ENCODE results near the gene ANKRD36C. TPM values are rescaled to one million over a fixed set of nuclear protein-coding genes. Genes with fewer than 3 reads are reported as not detected.
"Not testable (repeated sequence)": the region's sequence is repeated elsewhere in the genome, so short reads cannot be mapped to it uniquely, and the experiment has no call there.

ANKRD36C gene
- total RNA-seq, 1 experiment from 2014 or later, result 22.0 TPM

- H3K27me3 ChIP-seq (ENCODE audit: control insufficient read depth, insufficient read depth, low read length), result no peaks in the 10 kb centered on the region
- in situ Hi-C loops (cut with HindIII; ENCODE audit: low pct_unique_long_range_greater_than_20kb, low sequenced_read_pairs) (no loop called here), intact Hi-C loops (cut with micrococcal nuclease; ENCODE audit: unreplicated experiment) (no loop called here)
- ChIA-PET CTCF (no interaction called here), POLR2A (no interaction called here)
- H3K27ac ChIP-seq (ENCODE audit: low read length), result no peak overlapping the region
- TF ChIP-seq REST (IDR thresholded peaks at IDR 0.05; ENCODE audit: insufficient read depth in 1 of 2, low read depth in 2 of 2, low read length in 1 of 2) (no peak), POLR2AphosphoS5 (IDR thresholded peaks at IDR 0.05; ENCODE audit: low read depth, low read length) (no peak), SIN3A (IDR thresholded peaks at IDR 0.05; ENCODE audit: borderline replicate concordance, insufficient read depth, low read depth, low read length) (no peak), TCF7L2 (IDR thresholded peaks at IDR 0.05; ENCODE audit: low read depth, low read length) (no peak)
- TF ChIP-seq, protein P1, sequence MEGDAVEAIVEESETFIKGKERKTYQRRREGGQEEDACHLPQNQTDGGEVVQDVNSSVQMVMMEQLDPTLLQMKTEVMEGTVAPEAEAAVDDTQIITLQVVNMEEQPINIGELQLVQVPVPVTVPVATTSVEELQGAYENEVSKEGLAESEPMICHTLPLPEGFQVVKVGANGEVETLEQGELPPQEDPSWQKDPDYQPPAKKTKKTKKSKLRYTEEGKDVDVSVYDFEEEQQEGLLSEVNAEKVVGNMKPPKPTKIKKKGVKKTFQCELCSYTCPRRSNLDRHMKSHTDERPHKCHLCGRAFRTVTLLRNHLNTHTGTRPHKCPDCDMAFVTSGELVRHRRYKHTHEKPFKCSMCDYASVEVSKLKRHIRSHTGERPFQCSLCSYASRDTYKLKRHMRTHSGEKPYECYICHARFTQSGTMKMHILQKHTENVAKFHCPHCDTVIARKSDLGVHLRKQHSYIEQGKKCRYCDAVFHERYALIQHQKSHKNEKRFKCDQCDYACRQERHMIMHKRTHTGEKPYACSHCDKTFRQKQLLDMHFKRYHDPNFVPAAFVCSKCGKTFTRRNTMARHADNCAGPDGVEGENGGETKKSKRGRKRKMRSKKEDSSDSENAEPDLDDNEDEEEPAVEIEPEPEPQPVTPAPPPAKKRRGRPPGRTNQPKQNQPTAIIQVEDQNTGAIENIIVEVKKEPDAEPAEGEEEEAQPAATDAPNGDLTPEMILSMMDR (IDR thresholded peaks at IDR 0.05), result no peak
- no peaks in the 10 kb centered on the region for H3K4me1 ChIP-seq (ENCODE audit: control insufficient read depth, insufficient read depth, low read length)
- H3K36me3 ChIP-seq (ENCODE audit: control insufficient read depth, insufficient read depth, low read length), result no peaks in the 10 kb centered on the region
- ATAC-seq (no peak), DNase-seq (ENCODE audit: low read depth, low spot score) (no peak)
- H3K9me3 ChIP-seq (ENCODE audit: control insufficient read depth, insufficient read depth, low read depth, low read length), result no peaks in the 10 kb centered on the region
- H3K4me3 ChIP-seq (ENCODE audit: low read depth in 2 of 2, low read length in 2 of 2), result no peak overlapping the region
- BruUV-seq (replicated peaks), result no TSS peak
These were observed 155.5 kb downstream of the ANKRD36C start for GRCh38 chr2:95836151-95836550.

GRCh38 chr2:95834077-95835013 is 157.3 kb downstream of the ANKRD36C start:
- H3K4me3 ChIP-seq (ENCODE audit: low read depth in 2 of 2, low read length in 2 of 2); H3K9me3 ChIP-seq (ENCODE audit: control insufficient read depth, insufficient read depth, low read depth, low read length); H3K27ac ChIP-seq (ENCODE audit: low read length); DNase-seq (ENCODE audit: low read depth, low spot score); H3K4me1 ChIP-seq (ENCODE audit: control insufficient read depth, insufficient read depth, low read length); intact Hi-C loops (cut with micrococcal nuclease; ENCODE audit: unreplicated experiment); POLR2A ChIA-PET; CTCF ChIA-PET; BruUV-seq (replicated peaks); ATAC-seq; H3K27me3 ChIP-seq (ENCODE audit: control insufficient read depth, insufficient read depth, low read length); H3K36me3 ChIP-seq (ENCODE audit: control insufficient read depth, insufficient read depth, low read length); in situ Hi-C loops (cut with HindIII; ENCODE audit: low pct_unique_long_range_greater_than_20kb, low sequenced_read_pairs): not testable (repeated sequence)

DNA sequence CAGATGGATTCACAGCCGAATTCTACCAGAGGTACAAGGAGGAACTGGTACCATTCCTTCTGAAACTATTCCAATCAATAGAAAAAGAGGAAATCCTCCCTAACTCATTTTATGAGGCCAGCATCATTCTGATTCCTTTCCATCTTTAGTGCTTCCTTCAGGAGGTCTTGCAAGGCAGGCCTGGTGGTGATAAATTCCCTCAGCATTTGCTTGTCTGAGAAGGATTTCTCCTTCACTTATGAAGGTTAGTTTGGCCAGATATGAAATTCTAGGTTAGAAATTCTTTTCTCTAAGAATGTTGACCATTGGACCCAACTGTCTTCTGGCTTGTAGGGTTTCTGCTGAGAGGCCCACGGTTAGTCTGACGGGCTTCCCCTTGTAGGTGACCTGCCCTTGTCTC is 167.4 kb downstream of the ANKRD36C start:
- H3K4me1 ChIP-seq (ENCODE audit: control insufficient read depth, insufficient read depth, low read length); ATAC-seq; intact Hi-C loops (cut with micrococcal nuclease; ENCODE audit: unreplicated experiment); BruUV-seq (replicated peaks); in situ Hi-C loops (cut with HindIII; ENCODE audit: low pct_unique_long_range_greater_than_20kb, low sequenced_read_pairs); POLR2A ChIA-PET; H3K4me3 ChIP-seq (ENCODE audit: low read depth in 2 of 2, low read length in 2 of 2); DNase-seq (ENCODE audit: low read depth, low spot score); H3K27me3 ChIP-seq (ENCODE audit: control insufficient read depth, insufficient read depth, low read length); H3K36me3 ChIP-seq (ENCODE audit: control insufficient read depth, insufficient read depth, low read length); CTCF ChIA-PET; H3K27ac ChIP-seq (ENCODE audit: low read length): not testable (repeated sequence)
- peaks cover 35% of the 10 kb centered on the region for H3K9me3 ChIP-seq (ENCODE audit: control insufficient read depth, insufficient read depth, low read depth, low read length)

DNA sequence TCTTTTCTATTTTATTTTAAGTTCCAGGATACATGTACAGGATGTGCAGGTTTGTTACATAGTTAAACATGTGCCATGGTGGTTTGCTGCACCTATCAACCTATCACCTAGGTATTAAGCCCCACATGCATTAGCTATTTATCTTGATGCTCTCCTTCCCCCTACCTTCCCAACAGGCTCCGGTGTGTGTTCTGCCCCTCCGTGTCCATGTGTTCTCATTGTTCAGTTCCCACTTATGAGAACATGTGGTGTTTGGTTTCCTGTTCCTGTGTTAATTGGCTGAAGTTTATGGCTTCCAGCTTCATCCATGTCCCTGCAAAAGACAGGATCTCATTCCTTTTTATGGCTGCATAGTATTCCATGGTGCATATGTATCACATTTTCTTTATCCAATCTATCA is 174.1 kb downstream of the ANKRD36C start:
- peaks cover 20% of the 10 kb centered on the region; the same call in 1 of the 2 replicates for H3K9me3 ChIP-seq (ENCODE audit: control insufficient read depth, insufficient read depth, low read depth, low read length)
- ATAC-seq; H3K4me3 ChIP-seq (ENCODE audit: low read depth in 2 of 2, low read length in 2 of 2); intact Hi-C loops (cut with micrococcal nuclease; ENCODE audit: unreplicated experiment); in situ Hi-C loops (cut with HindIII; ENCODE audit: low pct_unique_long_range_greater_than_20kb, low sequenced_read_pairs); CTCF ChIA-PET; BruUV-seq (replicated peaks); H3K27ac ChIP-seq (ENCODE audit: low read length); H3K36me3 ChIP-seq (ENCODE audit: control insufficient read depth, insufficient read depth, low read length); POLR2A ChIA-PET; H3K27me3 ChIP-seq (ENCODE audit: control insufficient read depth, insufficient read depth, low read length); H3K4me1 ChIP-seq (ENCODE audit: control insufficient read depth, insufficient read depth, low read length); DNase-seq (ENCODE audit: low read depth, low spot score): not testable (repeated sequence)

DNA sequence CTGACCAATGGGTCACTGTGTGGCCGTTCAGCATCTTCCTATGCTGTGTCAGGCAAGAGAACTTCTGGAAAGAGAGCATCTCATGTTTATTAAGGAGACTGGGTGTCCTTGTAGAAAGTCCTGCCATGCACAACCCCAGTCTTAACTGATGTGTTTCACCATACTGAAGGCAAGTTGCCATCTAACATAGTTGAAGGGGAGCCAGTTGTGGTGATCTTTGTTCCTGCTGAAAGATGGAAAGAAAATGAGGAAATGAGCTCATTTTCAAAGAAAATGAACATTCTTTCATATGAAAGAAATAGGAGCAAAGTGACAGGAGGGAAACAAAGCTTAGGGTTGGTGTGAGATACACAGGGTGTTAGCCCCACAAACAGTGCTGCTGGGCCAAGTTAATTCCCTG is 178.3 kb downstream of the ANKRD36C start:
- CTCF ChIA-PET; BruUV-seq (replicated peaks): not testable (repeated sequence)

More for the DNA sequence above, 178.3 kb downstream of the ANKRD36C start:
- H3K4me1 ChIP-seq (ENCODE audit: control insufficient read depth, insufficient read depth, low read length); ATAC-seq; intact Hi-C loops (cut with micrococcal nuclease; ENCODE audit: unreplicated experiment); H3K36me3 ChIP-seq (ENCODE audit: control insufficient read depth, insufficient read depth, low read length); DNase-seq (ENCODE audit: low read depth, low spot score); in situ Hi-C loops (cut with HindIII; ENCODE audit: low pct_unique_long_range_greater_than_20kb, low sequenced_read_pairs); H3K4me3 ChIP-seq (ENCODE audit: low read depth in 2 of 2, low read length in 2 of 2); POLR2A ChIA-PET; H3K27me3 ChIP-seq (ENCODE audit: control insufficient read depth, insufficient read depth, low read length); H3K27ac ChIP-seq (ENCODE audit: low read length); H3K9me3 ChIP-seq (ENCODE audit: control insufficient read depth, insufficient read depth, low read depth, low read length): not testable (repeated sequence)

Measured in Panc1 (cell line).